H9 (cell line): ENCODE measurements around the gene ITPR2. TPM values are rescaled to one million over a fixed set of nuclear protein-coding genes. Genes with fewer than 3 reads are reported as not detected.

Source experiments
- DNase-seq: peaks from one replicate; pipeline ENCODE4 v3.0.0-alpha.2; 2017
- H2AFZ ChIP-seq: one replicate; pipeline ENCODE4 v1.6.1; 2013; ENCODE audit warnings: mild to moderate bottlenecking, low read length, control low read depth, moderate library complexity
- H2AK5ac ChIP-seq: 2 replicates; pipeline ENCODE4 v1.6.1; 2013; ENCODE audit warnings: low read length, control low read depth, mixed read lengths; ENCODE audit not compliant: insufficient read length
- H2BK120ac ChIP-seq: one replicate; pipeline ENCODE4 v1.6.1; 2013; ENCODE audit warnings: low read depth, mild to moderate bottlenecking, low read length, control low read depth, inconsistent platforms; ENCODE audit not compliant: poor library complexity, severe bottlenecking
- H2BK12ac ChIP-seq: 2 replicates; pipeline ENCODE4 v1.6.1; 2013; ENCODE audit warnings: low read length, control low read depth, mixed read lengths, low read depth; ENCODE audit not compliant: insufficient read length
- H2BK15ac ChIP-seq: 2 replicates; pipeline ENCODE4 v1.6.1; 2013; ENCODE audit warnings: low read depth, low read length, control low read depth
- H2BK20ac ChIP-seq: one replicate; pipeline ENCODE4 v1.6.1; 2013; ENCODE audit warnings: low read depth, mild to moderate bottlenecking, low read length, control low read depth, inconsistent platforms; ENCODE audit not compliant: poor library complexity, severe bottlenecking
- H2BK5ac ChIP-seq: 2 replicates; pipeline ENCODE4 v1.6.1; 2013; ENCODE audit warnings: low read length, control low read depth, mixed read lengths; ENCODE audit not compliant: insufficient read length
- H3K14ac ChIP-seq: 2 replicates; pipeline ENCODE4 v1.6.1; 2013; ENCODE audit warnings: low read length, control low read depth; ENCODE audit not compliant: insufficient read depth
- H3K18ac ChIP-seq: 2 replicates; pipeline ENCODE4 v1.6.1; 2013; ENCODE audit warnings: low read depth, mild to moderate bottlenecking, mixed read lengths, low read length, control low read depth; ENCODE audit not compliant: insufficient read length
- H3K23ac ChIP-seq: 2 replicates; pipeline ENCODE4 v1.6.1; 2013; ENCODE audit warnings: low read length, control low read depth, mixed read lengths, low read depth; ENCODE audit not compliant: insufficient read length
- H3K23me2 ChIP-seq: 2 replicates; pipeline ENCODE4 v1.6.1; 2013; ENCODE audit warnings: low read depth, mild to moderate bottlenecking, mixed read lengths, low read length, control low read depth; ENCODE audit not compliant: insufficient read length, poor library complexity, severe bottlenecking
- H3K27ac ChIP-seq: 2 replicates; pipeline ENCODE4 v1.5.1; 2013; ENCODE audit warnings: low read length, control low read depth, mixed read lengths, low read depth; ENCODE audit not compliant: insufficient read length
- H3K27me3 ChIP-seq: 2 replicates; pipeline ENCODE4 v1.6.1; 2013; ENCODE audit warnings: low read length, control low read depth, inconsistent platforms; ENCODE audit not compliant: insufficient read depth
- H3K4ac ChIP-seq: 2 replicates; pipeline ENCODE4 v1.6.1; 2013; ENCODE audit warnings: low read depth, mild to moderate bottlenecking, control low read depth, inconsistent platforms, low read length, moderate library complexity
- H3K4me1 ChIP-seq: 2 replicates; pipeline ENCODE4 v1.6.1; 2013; ENCODE audit warnings: low read length, control low read depth, inconsistent platforms; ENCODE audit not compliant: insufficient read depth
- H3K4me2 ChIP-seq: 2 replicates; pipeline ENCODE4 v1.6.1; 2013; ENCODE audit warnings: low read length, control low read depth, mixed read lengths; ENCODE audit not compliant: insufficient read length, insufficient read depth
- H3K56ac ChIP-seq: 2 replicates; pipeline ENCODE4 v1.6.1; 2013; ENCODE audit warnings: low read depth, mild to moderate bottlenecking, mixed read lengths, low read length, control low read depth; ENCODE audit not compliant: insufficient read length
- H3K79me1 ChIP-seq: 2 replicates; pipeline ENCODE4 v1.6.1; 2013; ENCODE audit warnings: low read depth, mild to moderate bottlenecking, moderate library complexity, low read length, control low read depth, inconsistent platforms; ENCODE audit not compliant: insufficient read depth, poor library complexity, severe bottlenecking
- H3K79me2 ChIP-seq: 2 replicates; pipeline ENCODE4 v1.6.1; 2013; ENCODE audit warnings: low read length, control low read depth, inconsistent platforms; ENCODE audit not compliant: insufficient read depth
- H3K9ac ChIP-seq: 2 replicates; pipeline ENCODE4 v1.6.1; 2013; ENCODE audit warnings: low read length, control low read depth, mixed read lengths; ENCODE audit not compliant: insufficient read length; ENCODE audit errors: extremely low read depth
- H3K9me3 ChIP-seq: one replicate; pipeline ENCODE4 v1.6.1; 2013; ENCODE audit warnings: low read depth, low read length, inconsistent platforms; ENCODE audit not compliant: control insufficient read depth
- H3T11ph ChIP-seq: one replicate; pipeline ENCODE4 v1.6.1; 2013; ENCODE audit warnings: mild to moderate bottlenecking, low read length, control low read depth, inconsistent platforms
- H4K20me1 ChIP-seq: one replicate; pipeline ENCODE4 v1.6.1; 2013; ENCODE audit not compliant: control insufficient read depth, insufficient read length, insufficient read depth
- H4K5ac ChIP-seq: 2 replicates; pipeline ENCODE4 v1.6.1; 2013; ENCODE audit warnings: low read depth, mild to moderate bottlenecking, mixed read lengths, low read length, control low read depth; ENCODE audit not compliant: insufficient read length
- H4K8ac ChIP-seq: replicated peaks from 2 replicates; pipeline ENCODE4 v1.6.1; 2013; ENCODE audit warnings: low read length, control low read depth, mixed read lengths, low read depth; ENCODE audit not compliant: insufficient read length
- H4K91ac ChIP-seq: 2 replicates; pipeline ENCODE4 v1.6.1; 2013; ENCODE audit warnings: low read depth, mild to moderate bottlenecking, moderate library complexity, mixed read lengths, low read length, control low read depth; ENCODE audit not compliant: insufficient read length
- H3K27ac Mint-ChIP-seq, 3 experiments: 2 replicates in 2 of 3; 3 replicates in 1 of 3; pipeline ENCODE4 v1.8.0; 2020 to 2021; ENCODE audit warnings: mixed read lengths in 3 of 3, mild to moderate bottlenecking in 1 of 3, moderate library complexity in 1 of 3
- H3K27me3 Mint-ChIP-seq: 2 replicates; pipeline ENCODE4 v1.8.0; 2021; ENCODE audit warnings: low read depth, mild to moderate bottlenecking, moderate library complexity, mixed read lengths
- H3K36me3 Mint-ChIP-seq, 3 experiments: 2 replicates in 2 of 3; 3 replicates in 1 of 3; pipeline ENCODE4 v1.8.0; 2020 to 2021; ENCODE audit warnings: low read depth in 3 of 3, mixed read lengths in 3 of 3; ENCODE audit not compliant: insufficient read depth in 1 of 3
- H3K4me1 Mint-ChIP-seq, 2 experiments: 2 replicates each; pipeline ENCODE4 v1.8.0; 2020; ENCODE audit warnings: mixed read lengths in 2 of 2
- H3K4me3 Mint-ChIP-seq, 2 experiments: 2 replicates in 1 of 2; 3 replicates in 1 of 2; pipeline ENCODE4 v1.8.0; 2020 to 2021; ENCODE audit warnings: mild to moderate bottlenecking in 2 of 2, mixed read lengths in 2 of 2, moderate library complexity in 1 of 2
- H3K9me3 Mint-ChIP-seq, 2 experiments: 2 replicates in 1 of 2; 3 replicates in 1 of 2; pipeline ENCODE4 v1.8.0; 2020; ENCODE audit warnings: mild to moderate bottlenecking in 2 of 2, mixed read lengths in 2 of 2, moderate library complexity in 1 of 2
- CTCF ChIP-seq: fragments of 200-600 bp; sonication (generic); conservative IDR thresholded peaks from 3 replicates; pipeline ENCODE4 v1.8.0; 2021; ENCODE audit warnings: antibody characterized with exemption, mild to moderate bottlenecking
- WGBS: extraction: QIAGEN DNeasy Blood & Tissue Kit; methylation state at CpG from one replicate; pipeline ENCODE4 v1.1.7; 2013; ENCODE audit warnings: missing lambda C conversion rate, low lambda C conversion rate, mixed read lengths; ENCODE audit not compliant: insufficient read length; ENCODE audit errors: extremely low coverage; 5-methylcytosine and 5-hydroxymethylcytosine counted together
- total RNA-seq: library from RNA; stranded (reverse); gene quantifications from 2 replicates; pipeline ENCODE4 v1.2.1, GENCODE V29; 2021

Gene ITPR2
- total RNA-seq, 1 experiment from 2014 or later, result 14.8 TPM

DNA sequence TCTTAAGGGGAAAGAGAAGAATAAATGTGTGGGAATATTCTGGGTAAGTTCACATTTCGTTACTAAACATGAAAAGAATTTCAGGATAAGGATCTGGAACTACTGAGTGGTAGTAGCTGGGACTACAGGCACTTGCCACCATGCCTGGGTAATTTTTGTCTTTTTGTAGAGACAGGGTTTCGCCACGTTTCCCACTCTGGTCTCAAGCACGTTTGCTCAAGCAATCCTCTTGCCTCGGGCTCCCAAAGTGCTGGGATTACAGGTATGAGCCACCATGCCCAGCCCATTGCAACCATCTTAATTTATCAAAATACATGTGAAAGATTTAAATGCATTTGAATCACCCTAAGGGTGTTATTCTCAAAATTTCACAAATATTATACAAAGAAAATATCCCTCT lies 26.4 kb downstream of the ITPR2 start:
- no CpG with 5 or more reads among the region's 5 CpGs for WGBS

More for the DNA sequence above, 26.4 kb downstream of the ITPR2 start:
- no peak overlapping the region for H2BK20ac ChIP-seq
- H3K27ac Mint-ChIP-seq, result no peak overlapping the region
- H3T11ph ChIP-seq, result no peak overlapping the region
- H3K27me3 Mint-ChIP-seq, result no peaks in the 10 kb centered on the region
- H3K27ac ChIP-seq, result no peak overlapping the region
- no peak overlapping the region for H2BK12ac ChIP-seq
- H4K8ac ChIP-seq, result no peak overlapping the region
- no peak for TF ChIP-seq CTCF
- H3K4me1 ChIP-seq, result no peaks in the 10 kb centered on the region
- H3K4me3 Mint-ChIP-seq, result no peak overlapping the region
- no peak overlapping the region for H2AFZ ChIP-seq
- no peaks in the 10 kb centered on the region for H4K20me1 ChIP-seq
- no peak overlapping the region for H4K5ac ChIP-seq
- no peak overlapping the region for H3K4ac ChIP-seq
- no peak overlapping the region for H4K91ac ChIP-seq
- H3K27me3 ChIP-seq, result no peaks in the 10 kb centered on the region
- H2BK5ac ChIP-seq, result no peak overlapping the region
- peaks cover 3% of the 10 kb centered on the region for H3K79me1 ChIP-seq
- H2BK120ac ChIP-seq, result no peak overlapping the region
- peaks cover 11% of the 10 kb centered on the region; the same call in 1 of the 2 replicates for H3K79me2 ChIP-seq
- no peak overlapping the region for H3K4me2 ChIP-seq
- H3K9me3 Mint-ChIP-seq, result no peaks in the 10 kb centered on the region
- H3K14ac ChIP-seq, result no peak overlapping the region
- H3K9ac ChIP-seq, result no peak overlapping the region
- no peak overlapping the region for H3K18ac ChIP-seq
- H3K23me2 ChIP-seq, result no peaks in the 10 kb centered on the region
- peaks cover 5 to 7% of the 10 kb centered on the region in 2 experiments; a peak in 3 of 4 replicates for H3K4me1 Mint-ChIP-seq
- H2BK15ac ChIP-seq, result no peak overlapping the region
- H3K56ac ChIP-seq, result no peak overlapping the region
- H2AK5ac ChIP-seq, result no peak overlapping the region
- DNase-seq, result no peak
- no peaks in the 10 kb centered on the region for H3K36me3 Mint-ChIP-seq
- no peak overlapping the region for H3K23ac ChIP-seq
- no peaks in the 10 kb centered on the region for H3K9me3 ChIP-seq
